Stimulated activated CD4-positive, alpha-beta T cell treated with anti-CD3 and anti-CD28 coated beads, Interleukin-1b, Interleukin-23, amount 100 ng/mL, for 1 hour (primary cell): ENCODE results near the gene CRMP1.

Source experiments
- DNase-seq, 2 donors: peaks; one replicate each; pipeline ENCODE4 v3.0.0-alpha.2; 2020; ENCODE audit warnings: low read depth in 2 of 2

CRMP1 gene

DNA sequence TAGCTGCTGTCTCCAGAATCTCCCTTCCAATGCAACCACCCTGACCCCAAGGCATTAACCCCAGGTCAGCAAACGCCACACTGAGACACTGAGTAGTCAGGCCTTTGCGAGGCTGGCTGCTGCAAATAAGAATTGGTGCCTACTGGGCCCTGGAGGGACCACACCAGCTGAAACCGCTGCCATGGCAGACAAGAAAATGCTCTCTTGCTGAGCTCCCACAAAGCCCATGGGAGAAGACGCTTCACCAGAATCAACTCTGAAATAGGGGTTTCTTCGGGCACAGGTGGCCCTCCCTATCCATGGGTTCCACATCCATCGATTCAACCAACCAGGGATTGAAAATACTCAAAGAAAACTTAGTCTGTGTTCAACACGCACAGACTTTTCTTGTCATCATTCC is 26.7 kb upstream of the CRMP1 start:
- DNase-seq: no peak

DNA sequence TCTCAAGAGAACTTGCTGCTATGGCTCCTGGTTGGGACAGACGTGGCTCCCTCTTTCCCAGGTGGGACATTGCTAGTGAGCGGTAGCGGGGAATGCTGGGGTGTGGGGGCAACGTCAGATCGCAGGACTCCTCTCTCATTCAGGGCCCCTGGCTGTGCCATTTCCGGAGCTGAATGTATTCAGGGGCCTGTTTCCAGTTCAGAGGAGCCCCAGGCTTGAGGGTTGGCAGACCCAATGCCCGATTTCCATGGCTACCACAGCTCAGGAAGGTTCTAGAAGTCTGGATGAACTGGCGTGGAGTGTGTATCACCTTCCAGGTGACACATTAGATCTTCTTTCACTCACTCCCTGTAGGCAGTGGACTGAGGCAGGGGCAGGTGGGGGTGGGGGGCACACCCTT is 26.2 kb upstream of the CRMP1 start:
- DNase-seq: no peak

DNA sequence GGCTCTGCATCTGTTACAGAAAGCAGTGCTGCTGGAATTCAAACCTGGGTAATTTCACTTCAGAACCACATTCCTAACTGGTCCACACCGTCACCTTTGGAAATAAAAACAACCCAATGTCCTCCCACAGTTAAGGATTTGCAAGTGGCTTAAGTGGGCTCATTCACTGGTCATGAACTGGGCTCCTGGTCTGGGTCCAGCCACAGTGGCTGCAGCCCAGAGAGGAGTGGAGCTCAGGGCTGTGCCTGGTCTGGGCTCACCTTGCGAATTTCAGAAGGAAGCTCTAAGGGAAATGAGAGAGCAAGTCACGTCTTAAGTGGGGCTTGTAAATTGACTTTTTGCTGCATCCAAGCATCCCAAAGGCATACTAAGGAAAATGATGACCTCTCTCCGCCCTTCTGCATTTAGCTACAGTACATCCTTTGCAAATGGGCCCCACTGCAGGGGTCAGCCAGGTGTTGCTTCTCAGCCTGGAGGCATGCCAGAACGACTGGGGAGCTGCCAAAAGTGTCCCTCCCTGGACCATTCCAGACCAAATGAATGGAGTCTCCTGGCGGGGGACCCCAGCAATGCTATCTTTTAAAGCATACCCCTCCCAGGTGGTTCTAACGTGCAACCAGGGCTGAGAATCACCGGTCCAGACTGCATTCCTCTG is 25.6 kb upstream of the CRMP1 start:
- no peak for DNase-seq

DNA sequence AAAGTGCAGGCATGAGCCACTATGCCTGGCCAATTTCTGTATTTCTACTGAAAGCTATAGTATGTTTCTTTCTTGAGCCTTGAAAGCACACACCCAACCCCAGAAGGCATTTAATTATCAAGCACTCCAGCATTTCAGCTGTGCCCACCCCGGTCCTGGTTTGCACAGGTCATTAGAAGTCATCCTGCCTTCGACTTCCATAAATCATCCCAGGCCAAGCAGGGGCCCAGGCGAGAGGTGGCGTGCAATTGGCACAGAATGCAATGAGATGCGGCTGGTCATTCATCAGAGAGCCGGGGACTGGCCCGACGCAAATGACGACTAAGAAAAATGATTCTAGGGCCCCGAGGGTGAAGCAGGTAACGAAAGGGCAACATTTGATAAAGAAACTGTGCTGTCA is 24.8 kb upstream of the CRMP1 start:
- DNase-seq: no peak

DNA sequence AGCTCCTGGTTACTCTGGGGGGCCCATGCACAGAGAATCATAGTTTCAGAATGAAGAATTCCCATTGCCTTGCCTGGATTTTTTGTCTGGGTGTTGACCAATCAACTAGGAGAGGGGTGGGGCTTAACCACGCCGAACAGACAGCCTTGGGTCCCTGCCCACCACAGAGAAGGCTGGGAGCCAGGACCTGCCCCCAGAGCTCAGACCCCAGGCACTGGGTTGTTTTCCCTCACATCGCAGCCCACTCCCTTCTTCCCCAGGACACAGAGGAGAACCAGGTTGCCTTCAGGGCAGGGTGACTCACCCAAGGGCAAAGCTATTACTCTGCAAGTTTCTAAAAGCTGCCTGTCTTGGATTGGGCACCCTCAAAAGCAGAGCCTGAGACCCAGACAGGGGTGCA is 23.3 kb upstream of the CRMP1 start:
- no peak for DNase-seq

DNA sequence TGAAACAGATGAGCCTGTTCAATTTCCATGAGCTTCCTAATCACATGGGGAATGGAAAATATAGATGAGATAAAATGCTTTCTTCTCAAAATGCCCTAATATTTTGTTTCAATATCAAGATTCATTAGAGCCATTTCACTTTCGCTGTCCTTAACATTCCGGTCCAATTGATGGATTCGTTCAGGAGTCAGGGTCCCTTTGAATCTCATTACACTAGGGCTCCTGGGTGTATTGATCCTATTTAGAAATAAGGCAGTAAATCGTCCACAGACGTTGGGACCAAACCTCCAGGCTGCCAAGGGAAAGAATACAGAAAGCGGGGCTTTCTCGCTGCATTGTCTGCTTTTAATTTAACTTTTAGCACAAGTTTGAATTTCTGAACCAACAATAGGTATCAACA is 20.6 kb upstream of the CRMP1 start:
- no peak for DNase-seq

DNA sequence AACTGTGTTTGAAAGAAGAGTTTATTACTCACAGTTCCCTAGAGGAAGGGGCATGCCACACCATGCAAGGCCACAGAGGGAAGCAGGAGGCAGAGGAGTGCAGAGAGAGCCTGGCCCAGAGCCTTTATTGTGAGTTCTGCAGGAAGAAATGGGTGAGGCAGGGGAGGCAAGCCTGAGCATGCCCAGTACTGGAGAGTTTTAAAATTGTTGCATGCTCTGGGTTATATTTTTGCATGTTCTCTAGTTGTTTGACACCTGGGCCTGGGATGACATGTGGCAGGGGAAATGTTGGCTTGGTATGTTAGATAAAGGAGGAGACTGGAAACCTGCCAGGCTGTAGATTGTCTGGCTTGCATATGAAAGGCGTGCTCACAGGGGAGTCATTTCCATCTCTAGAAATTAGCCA is 19.7 kb upstream of the CRMP1 start:
- DNase-seq: no peak

DNA sequence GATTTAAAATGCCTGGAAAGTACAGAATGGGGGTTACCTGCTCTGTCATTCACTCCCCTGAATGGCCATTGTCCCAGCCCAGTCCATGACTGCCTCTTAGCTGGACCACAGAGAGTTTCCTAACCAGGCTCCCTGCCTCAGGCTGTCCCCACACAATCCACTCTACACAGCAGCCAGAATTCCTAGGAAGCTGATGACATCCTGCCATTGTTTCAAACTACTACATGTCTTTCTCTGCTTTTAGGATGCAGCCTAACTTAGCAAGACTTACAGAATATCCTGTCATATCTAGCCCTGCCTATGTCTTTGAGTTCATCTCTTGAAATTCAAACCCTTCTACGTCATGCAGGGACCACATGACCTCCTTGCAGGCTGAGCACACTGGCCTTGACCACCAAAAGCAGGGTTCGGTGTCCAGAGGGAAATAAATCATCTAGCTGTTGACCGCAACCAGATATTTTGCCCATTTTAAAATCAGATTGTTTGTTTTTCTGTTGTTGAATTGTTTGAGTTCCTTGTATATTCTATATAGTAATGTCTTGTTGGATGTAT is 16.1 kb upstream of the CRMP1 start:
- DNase-seq: no peak

DNA sequence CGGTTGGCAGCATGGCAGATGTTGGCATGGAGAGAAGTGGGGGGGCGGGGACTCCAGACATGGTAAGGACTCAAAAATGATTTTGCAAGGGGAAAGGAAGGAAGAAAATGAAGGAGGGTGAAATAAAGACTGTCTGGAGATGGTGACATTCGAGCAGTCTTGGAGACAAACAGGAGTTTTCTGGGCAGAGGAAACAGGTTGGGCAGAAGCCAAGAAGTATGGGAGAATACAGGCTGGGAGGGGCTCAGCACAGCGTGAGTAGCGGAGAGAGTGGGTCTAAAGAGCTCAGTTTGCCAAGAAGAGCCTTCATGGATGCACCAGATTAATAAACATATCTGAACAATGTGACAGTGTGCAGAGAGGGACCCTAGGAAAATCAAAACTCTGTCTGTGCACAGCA is 13.3 kb upstream of the CRMP1 start:
- DNase-seq: no peak

- DNase-seq: no peak
Observed at GRCh38 chr4:5905714-5906113, 12.8 kb upstream of the CRMP1 start.

DNA sequence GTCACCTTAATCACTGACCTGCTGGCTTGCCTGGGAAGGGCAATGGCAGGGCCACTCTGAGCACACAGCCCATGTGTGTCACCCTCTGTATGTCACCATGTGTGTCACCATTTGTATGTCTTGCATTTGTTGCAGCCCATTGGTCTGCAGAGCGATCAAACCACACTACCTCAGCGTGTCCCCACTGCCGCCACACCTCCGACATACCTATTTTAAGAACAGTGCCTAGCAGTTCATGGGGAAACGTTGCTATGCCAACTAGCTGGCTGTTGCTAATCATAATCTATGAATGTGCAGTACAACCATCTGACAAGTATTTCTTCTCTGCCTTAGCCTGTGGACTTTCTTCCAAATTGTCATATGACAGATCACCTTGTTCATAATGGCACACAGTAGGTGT is 8.0 kb upstream of the CRMP1 start:
- DNase-seq: no peak

GRCh38 chr4:5899881-5900280 is 7.0 kb upstream of the CRMP1 start:
- DNase-seq: no peak

DNA sequence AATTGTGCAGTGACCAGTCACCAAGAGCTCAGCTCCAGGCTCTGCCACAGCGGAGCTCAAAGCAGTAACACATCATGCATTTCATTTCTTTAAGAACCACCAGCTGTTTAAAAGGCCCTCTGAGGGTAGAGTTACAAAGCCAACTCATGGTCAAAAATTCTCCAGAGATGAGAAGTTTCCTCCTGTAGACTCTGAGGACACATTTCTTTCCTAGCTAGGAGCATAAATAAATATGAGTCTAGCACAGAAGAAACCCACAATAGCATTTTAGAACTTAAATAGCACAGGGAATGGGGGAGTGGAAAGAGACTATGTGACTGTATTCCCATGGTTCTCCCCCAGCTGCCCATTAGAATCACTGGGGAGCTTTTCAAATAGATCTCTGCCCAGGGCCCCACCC is 6.5 kb upstream of the CRMP1 start:
- DNase-seq: no peak

- no peak for DNase-seq
Observed at GRCh38 chr4:5897674-5898073, 4.8 kb upstream of the CRMP1 start.

- no peak for DNase-seq
Observed at GRCh38 chr4:5895287-5895686, 2.4 kb upstream of the CRMP1 start.

GRCh38 chr4:5894266-5894665 is 1.4 kb upstream of the CRMP1 start:
- DNase-seq: no peak

GRCh38 chr4:5893591-5893990 is 705 bp upstream of the CRMP1 start:
- no peak for DNase-seq

DNA sequence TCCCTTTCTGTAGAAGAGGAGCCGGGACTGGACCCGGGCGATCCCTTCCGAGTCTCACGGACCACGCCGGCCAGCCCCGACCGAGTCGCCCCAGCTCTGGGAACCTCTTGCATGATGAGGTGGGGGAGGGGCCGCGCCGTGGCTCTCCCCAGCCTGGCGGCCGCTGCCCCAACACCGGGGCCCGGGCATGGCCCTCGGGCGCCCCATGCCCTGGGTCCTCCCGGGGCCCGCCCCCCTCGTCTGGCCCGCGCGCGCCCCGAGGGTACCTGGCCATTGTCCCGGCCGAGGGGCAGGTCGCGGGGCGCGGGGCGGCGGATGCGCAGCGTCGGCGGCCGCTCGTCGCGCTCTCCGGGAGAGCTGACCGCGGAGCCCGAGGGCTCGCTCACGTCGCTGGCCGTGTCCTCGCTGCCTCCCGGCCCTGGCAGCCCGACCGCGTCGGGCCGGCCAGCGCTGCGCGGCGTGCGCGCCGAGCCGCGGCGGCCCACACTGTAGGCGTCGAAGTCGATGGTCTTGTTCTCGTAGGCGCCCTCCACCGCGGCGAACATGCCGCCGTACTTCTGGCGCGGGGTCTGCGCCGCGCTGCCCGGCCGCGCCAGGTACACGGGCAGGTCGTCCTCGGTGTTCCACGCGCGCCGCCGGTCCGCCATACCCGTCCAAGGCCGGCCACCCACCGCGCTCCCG is 423 bp downstream of the CRMP1 start:
- no peak for DNase-seq

- no peak for DNase-seq
Observed at GRCh38 chr4:5891563-5892322, 1.1 kb downstream of the CRMP1 start.

DNA sequence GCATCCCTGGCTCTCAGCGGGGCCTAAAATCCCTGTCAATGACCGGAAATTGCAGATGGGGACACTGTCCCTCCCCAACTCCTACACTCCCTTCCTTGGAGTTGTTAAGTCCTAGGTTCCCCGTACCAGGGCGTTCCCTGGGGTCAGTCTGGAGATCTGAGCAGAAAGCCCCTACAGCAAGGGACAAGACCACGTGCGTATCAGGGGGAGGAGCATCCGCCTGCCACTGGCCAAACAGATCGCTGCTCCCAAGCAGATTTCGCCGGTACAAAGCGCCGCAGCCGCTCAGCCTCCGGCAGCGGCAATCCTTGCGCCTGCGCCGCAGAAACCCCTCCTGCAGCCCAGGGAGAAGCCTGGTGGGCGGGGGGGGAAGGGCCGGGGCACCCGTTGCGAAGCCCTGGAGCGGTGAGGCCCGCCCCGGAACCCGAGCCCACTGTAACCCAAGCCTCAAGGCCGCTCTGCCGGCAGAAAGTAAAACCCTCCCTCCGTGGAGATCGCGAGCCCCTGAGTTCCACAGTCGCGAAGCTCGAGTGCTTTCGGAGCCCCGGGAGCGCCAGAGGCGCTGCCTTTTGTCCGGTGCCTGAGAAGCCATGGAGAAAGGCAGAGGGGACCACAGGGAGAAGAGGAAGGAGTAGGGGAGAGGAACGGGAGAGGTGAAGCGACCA is 2.7 kb downstream of the CRMP1 start:
- no peak for DNase-seq

GRCh38 chr4:5889002-5889696 is 3.7 kb downstream of the CRMP1 start:
- no peak for DNase-seq
